Coronary artery (tissue), 2 donors: ENCODE data around the gene SLC13A3.

Source experiments
- DNase-seq: peaks from one replicate; pipeline ENCODE4 v3.0.0-alpha.2; 2017; ENCODE audit warnings: low spot score
- H3K27ac ChIP-seq, 2 donors: fragments of 200-600 bp; sonication (generic); one replicate each; pipeline ENCODE4 v1.5.1; 2016 to 2019
- H3K4me3 ChIP-seq: fragments of 200-600 bp; sonication (generic); 2 replicates; pipeline ENCODE4 v1.5.1; 2016; ENCODE audit warnings: mild to moderate bottlenecking, moderate library complexity
- TF ChIP-seq, protein P1 (sequence below): fragments of 200-600 bp; sonication (generic); IDR thresholded peaks from one replicate; pipeline ENCODE4 v1.5.1; 2019; ENCODE audit warnings: antibody characterized with exemption

The SLC13A3 gene

GRCh38 chr20:46572153-46572552 lies 79.1 kb downstream of the SLC13A3 start:
- Histone ChIP-seq H3K4me3 (no peak overlapping the region), H3K27ac (no peak overlapping the region)
- TF ChIP-seq, protein P1, sequence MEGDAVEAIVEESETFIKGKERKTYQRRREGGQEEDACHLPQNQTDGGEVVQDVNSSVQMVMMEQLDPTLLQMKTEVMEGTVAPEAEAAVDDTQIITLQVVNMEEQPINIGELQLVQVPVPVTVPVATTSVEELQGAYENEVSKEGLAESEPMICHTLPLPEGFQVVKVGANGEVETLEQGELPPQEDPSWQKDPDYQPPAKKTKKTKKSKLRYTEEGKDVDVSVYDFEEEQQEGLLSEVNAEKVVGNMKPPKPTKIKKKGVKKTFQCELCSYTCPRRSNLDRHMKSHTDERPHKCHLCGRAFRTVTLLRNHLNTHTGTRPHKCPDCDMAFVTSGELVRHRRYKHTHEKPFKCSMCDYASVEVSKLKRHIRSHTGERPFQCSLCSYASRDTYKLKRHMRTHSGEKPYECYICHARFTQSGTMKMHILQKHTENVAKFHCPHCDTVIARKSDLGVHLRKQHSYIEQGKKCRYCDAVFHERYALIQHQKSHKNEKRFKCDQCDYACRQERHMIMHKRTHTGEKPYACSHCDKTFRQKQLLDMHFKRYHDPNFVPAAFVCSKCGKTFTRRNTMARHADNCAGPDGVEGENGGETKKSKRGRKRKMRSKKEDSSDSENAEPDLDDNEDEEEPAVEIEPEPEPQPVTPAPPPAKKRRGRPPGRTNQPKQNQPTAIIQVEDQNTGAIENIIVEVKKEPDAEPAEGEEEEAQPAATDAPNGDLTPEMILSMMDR = no peak
- no peak for DNase-seq

GRCh38 chr20:46571418-46571817 lies 79.8 kb downstream of the SLC13A3 start:
- Histone ChIP-seq H3K27ac (no peak overlapping the region), H3K4me3 (no peak overlapping the region)
- no peak for DNase-seq
- TF ChIP-seq, protein P1 = no peak

DNA sequence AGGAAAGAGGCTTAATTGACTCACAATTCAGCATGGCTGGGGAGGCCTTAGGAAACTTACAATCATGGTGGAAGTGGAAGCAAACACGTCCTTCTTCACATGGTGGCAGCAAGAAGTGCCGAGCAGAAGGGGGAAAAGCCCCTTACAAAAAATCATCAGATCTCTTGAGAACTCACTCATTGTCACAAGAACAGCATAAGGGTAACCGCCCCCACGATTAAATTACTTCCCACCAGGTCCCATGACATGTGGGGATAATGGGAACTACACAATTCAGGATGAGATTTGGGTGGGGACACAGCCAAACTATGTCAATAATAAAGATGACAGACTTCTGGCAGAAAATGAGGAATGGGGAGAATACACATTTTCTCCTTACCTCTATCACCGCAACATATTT lies 80.3 kb downstream of the SLC13A3 start:
- TF ChIP-seq, protein P1 = no peak
- DNase-seq = no peak
- no peak overlapping the region for H3K27ac ChIP-seq

GRCh38 chr20:46569961-46570360 lies 81.3 kb downstream of the SLC13A3 start:
- no peak for DNase-seq
- TF ChIP-seq, protein P1 = no peak
- no peak overlapping the region for H3K27ac ChIP-seq
- no peak overlapping the region for H3K4me3 ChIP-seq

More for the DNA sequence above, 80.3 kb downstream of the SLC13A3 start:
- H3K4me3 ChIP-seq = no peak overlapping the region

GRCh38 chr20:46568570-46569129 lies 82.6 kb downstream of the SLC13A3 start:
- Histone ChIP-seq H3K27ac (no peak overlapping the region), H3K4me3 (no peak overlapping the region)
- TF ChIP-seq, protein P1 = no peak
- no peak for DNase-seq

- DNase-seq = no peak
- H3K27ac ChIP-seq = no peak overlapping the region
- TF ChIP-seq, protein P1 = no peak
Observed at GRCh38 chr20:46566125-46566524, 85.1 kb downstream of the SLC13A3 start.

GRCh38 chr20:46564241-46564957 lies 86.9 kb downstream of the SLC13A3 start:
- Histone ChIP-seq H3K4me3 (no peak overlapping the region), H3K27ac (no peak overlapping the region)
- TF ChIP-seq, protein P1 = no peak
- no peak for DNase-seq

More at GRCh38 chr20:46566125-46566524, 85.1 kb downstream of the SLC13A3 start:
- H3K4me3 ChIP-seq = no peak overlapping the region
